PC-3 (cell line): ENCODE data around the gene ECE1. TPM values are rescaled to one million over a fixed set of nuclear protein-coding genes. Genes with fewer than 3 reads are reported as not detected.

Source experiments
- ATAC-seq: fragments of 200-7000 bp; cut with Tn5 transposase; 2 replicates; pipeline ENCODE4 v1.9.1; 2020; ENCODE audit warnings: mild to moderate bottlenecking, moderate library complexity
- BruUV-seq: library from RNA; stranded (reverse); fragments of 400-500 nt; replicated peaks from 2 replicates; lab custom pipeline; 2021; lab: Mats Ljungman, UMichigan
- CTCF ChIA-PET: fragments of 300-600 bp; sonication (Branson Sonifier 250); formaldehyde crosslinking; loops from one replicate; lab custom pipeline; 2022; ENCODE audit warnings: antibody characterized with exemption; lab: Charles Lee
- POLR2A ChIA-PET: fragments of 300-600 bp; sonication (Branson Sonifier 250); formaldehyde crosslinking; loops from one replicate; lab custom pipeline; 2022; ENCODE audit warnings: antibody characterized with exemption; ENCODE audit not compliant: unreplicated experiment; lab: Charles Lee
- DNase-seq: peaks from one replicate; pipeline ENCODE4 v3.0.0-alpha.2; 2015
- H2AFZ ChIP-seq: fragments of 300-600 bp; sonication (generic); 2 replicates; pipeline ENCODE4 v1.6.0; 2016; ENCODE audit warnings: antibody characterized with exemption, low read length
- H3F3A ChIP-seq: fragments of 300-600 bp; sonication (generic); one replicate; pipeline ENCODE4 v1.6.0; 2017; ENCODE audit warnings: antibody characterized with exemption, low read length, control low read depth, mild to moderate bottlenecking; ENCODE audit not compliant: unreplicated experiment
- H3K27ac ChIP-seq: fragments of 300-600 bp; sonication (generic); 2 replicates; pipeline ENCODE4 v1.5.1; 2016; ENCODE audit warnings: mild to moderate bottlenecking, low read length
- H3K27me3 ChIP-seq: fragments of 300-600 bp; sonication (generic); 2 replicates; pipeline ENCODE4 v1.6.1; 2016; ENCODE audit warnings: low read length, mixed read lengths
- H3K36me3 ChIP-seq: fragments of 300-600 bp; sonication (generic); 2 replicates; pipeline ENCODE4 v1.6.1; 2016; ENCODE audit warnings: low read depth, mixed run types, low read length, mixed read lengths
- H3K4me1 ChIP-seq: fragments of 300-600 bp; sonication (generic); 2 replicates; pipeline ENCODE4 v1.5.1; 2016; ENCODE audit warnings: low read length; ENCODE audit not compliant: insufficient read depth
- H3K4me2 ChIP-seq: fragments of 300-600 bp; sonication (generic); 2 replicates; pipeline ENCODE4 v1.6.0; 2016; ENCODE audit warnings: low read length
- H3K4me3 ChIP-seq: fragments of 300-600 bp; sonication (generic); 2 replicates; pipeline ENCODE4 v1.5.1; 2016; ENCODE audit warnings: mild to moderate bottlenecking, low read length, mixed read lengths
- H3K79me2 ChIP-seq: fragments of 300-600 bp; sonication (generic); 2 replicates; pipeline ENCODE4 v1.6.1; 2017; ENCODE audit warnings: low read length, mixed read lengths
- H3K9ac ChIP-seq: fragments of 300-600 bp; sonication (generic); 2 replicates; pipeline ENCODE4 v1.6.0; 2016; ENCODE audit warnings: mild to moderate bottlenecking, low read length
- H3K9me2 ChIP-seq: fragments of 300-600 bp; sonication (generic); replicated peaks from 2 replicates; pipeline ENCODE4 v1.6.1; 2016; ENCODE audit warnings: mixed run types, low read length, mixed read lengths
- H3K9me3 ChIP-seq: fragments of 300-600 bp; sonication (generic); 2 replicates; pipeline ENCODE4 v1.6.1; 2016; ENCODE audit warnings: low read length, mixed read lengths
- H4K20me1 ChIP-seq: fragments of 300-600 bp; sonication (generic); 2 replicates; pipeline ENCODE4 v1.6.1; 2016; ENCODE audit warnings: low read length, mixed read lengths
- CTCF ChIP-seq: fragments of 300-600 bp; sonication (generic); conservative IDR thresholded peaks from 2 replicates; pipeline ENCODE4 v1.5.1; 2017; ENCODE audit warnings: antibody characterized with exemption, low read depth, mild to moderate bottlenecking, low read length
- EZH2 ChIP-seq: fragments of 300-600 bp; sonication (generic); IDR thresholded peaks from one replicate; pipeline ENCODE4 v1.6.1; 2017; ENCODE audit warnings: antibody characterized with exemption, mild to moderate bottlenecking, low read length; ENCODE audit not compliant: unreplicated experiment
- EZH2phosphoT487 ChIP-seq: fragments of 300-600 bp; sonication (generic); IDR thresholded peaks from 2 replicates; pipeline ENCODE4 v1.6.1; 2018; ENCODE audit warnings: mild to moderate bottlenecking, antibody characterized with exemption, low read length, borderline replicate concordance
- intact Hi-C: fragments of 100-400 bp; cut with micrococcal nuclease; formaldehyde crosslinking; loops from 2 replicates; pipeline ENCODE4 v1.9.0; 2023
- total RNA-seq: library from RNA; depleted of rRNA; stranded (reverse); fragments of >200 nt; gene quantifications from 2 replicates; pipeline ENCODE4 v1.2.3, GENCODE V29; 2014

ECE1 gene
- total RNA-seq, 1 experiment from 2014 or later = 86.8 TPM

- Histone ChIP-seq H3K79me2 (no peaks in the 10 kb centered on the region), H3K4me2 (0 out of 2 replicates have a peak overlapping the region, but pooled peaks have one; percentile 18), H3K9ac (peak overlapping the region; percentile 79), H3K9me2 (no peaks in the 10 kb centered on the region), H3K4me3 (no peak overlapping the region), H3K9me3 (no peaks in the 10 kb centered on the region), H3K36me3 (peaks cover 22% of the 10 kb centered on the region), H4K20me1 (no peaks in the 10 kb centered on the region), H3K27ac (peak overlapping the region; percentile 99), H3K27me3 (no peaks in the 10 kb centered on the region), H3F3A (no peaks in the 10 kb centered on the region), H2AFZ (no peak overlapping the region), H3K4me1 (peaks cover 53% of the 10 kb centered on the region)
- ChIA-PET CTCF (no interaction called here), POLR2A (no interaction called here)
- intact Hi-C loops = no loop called here
- ATAC-seq = no peak
- no TSS peak for BruUV-seq
- TF ChIP-seq CTCF = peak; percentile 62
- no peak for TF ChIP-seq EZH2phosphoT487
- no peak for TF ChIP-seq EZH2
- DNase-seq = no peak
Observed at GRCh38 chr1:21244986-21245687, 45.1 kb downstream of the ECE1 start.

- ChIA-PET CTCF (interaction anchor here (0.6 kb wide), 1 partner anchor 43 kb away, joined by 3 read pairs; no protein-coding TSS in a partner anchor), POLR2A (interaction anchor here (0.6 kb wide), 1 partner anchor 35 kb away, joined by 3 read pairs; no protein-coding TSS in a partner anchor)
- H2AFZ ChIP-seq = no peak overlapping the region
- no TSS peak for BruUV-seq
- no peaks in the 10 kb centered on the region for H3K9me3 ChIP-seq
- H3K27me3 ChIP-seq = no peaks in the 10 kb centered on the region
- TF ChIP-seq EZH2phosphoT487 (no peak), CTCF (no peak), EZH2 (no peak)
- H3K9ac ChIP-seq = peak overlapping the region; percentile 79
- no peak overlapping the region for H3K4me3 ChIP-seq
- peaks cover 19% of the 10 kb centered on the region for H3K36me3 ChIP-seq
- ATAC-seq (peak; percentile 64), DNase-seq (peak; percentile 90)
- peaks cover 61% of the 10 kb centered on the region for H3K4me1 ChIP-seq
- intact Hi-C loops = no loop called here
- no peaks in the 10 kb centered on the region for H4K20me1 ChIP-seq
- peak overlapping the region; percentile 99 for H3K27ac ChIP-seq
- H3K4me2 ChIP-seq = peak overlapping the region; percentile 18
- H3F3A ChIP-seq = peaks cover 5% of the 10 kb centered on the region
- no peaks in the 10 kb centered on the region for H3K9me2 ChIP-seq
- no peaks in the 10 kb centered on the region for H3K79me2 ChIP-seq
Observed at GRCh38 chr1:21244154-21244553, 46.1 kb downstream of the ECE1 start.

- Histone ChIP-seq H3K9ac (peak overlapping the region; percentile 79), H3K4me1 (peaks cover 74% of the 10 kb centered on the region), H3K27ac (peak overlapping the region; percentile 99), H3K9me2 (no peaks in the 10 kb centered on the region), H4K20me1 (no peaks in the 10 kb centered on the region), H3K9me3 (no peaks in the 10 kb centered on the region), H3F3A (peaks cover 11% of the 10 kb centered on the region), H3K79me2 (no peaks in the 10 kb centered on the region), H3K36me3 (peaks cover 19% of the 10 kb centered on the region), H3K4me3 (no peak overlapping the region), H2AFZ (no peak overlapping the region), H3K4me2 (no peak overlapping the region), H3K27me3 (no peaks in the 10 kb centered on the region)
- DNase-seq (peak; percentile 70), ATAC-seq (peak; percentile 6; the same call in 1 of the 2 replicates)
- intact Hi-C loops = no loop called here
- ChIA-PET CTCF (no interaction called here), POLR2A (no interaction called here)
- TF ChIP-seq EZH2 (no peak), EZH2phosphoT487 (no peak), CTCF (no peak)
- no TSS peak for BruUV-seq
Observed at GRCh38 chr1:21242846-21243245, 47.4 kb downstream of the ECE1 start.
